ENCODE data around the gene TBC1D2B. TPM values are rescaled to one million over a fixed set of nuclear protein-coding genes. Genes with fewer than 3 reads are reported as not detected.

The TBC1D2B gene
- polyA plus RNA-seq, 1 donor from 2014 or later, result 9.4 TPM

DNA sequence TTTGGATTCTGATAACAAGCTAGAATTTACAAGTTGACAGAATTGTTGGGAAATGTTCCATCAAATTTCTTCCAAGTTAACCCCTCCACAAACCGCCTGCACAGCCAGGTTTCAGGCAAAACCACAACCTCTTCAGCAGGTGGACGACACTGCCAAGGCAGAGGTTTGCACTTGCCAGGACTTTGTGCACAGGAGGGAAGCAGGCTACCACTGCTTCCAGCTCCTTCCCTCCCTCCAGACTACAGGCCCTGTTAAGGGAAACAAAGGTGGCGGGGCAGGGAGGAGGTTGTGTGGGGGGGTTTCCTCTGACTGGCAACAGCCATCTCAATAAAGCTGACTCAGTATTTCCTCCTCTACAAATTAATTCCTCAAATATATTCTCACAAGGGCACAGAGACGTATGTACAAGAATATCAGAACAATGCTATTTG is 42.2 kb downstream of the TBC1D2B start:
- Histone ChIP-seq H3K4me3 (ENCODE audit: low read length) (no peak overlapping the region), H3K27me3 (ENCODE audit: insufficient read depth, low read depth, low read length) (no peaks in the 10 kb centered on the region), H3K9me3 (ENCODE audit: low read length) (no peaks in the 10 kb centered on the region), H3K79me2 (replicated peaks; ENCODE audit: insufficient read depth, low read length) (no peaks in the 10 kb centered on the region), H4K20me1 (ENCODE audit: insufficient read depth) (no peaks in the 10 kb centered on the region), H3F3A (ENCODE audit: insufficient read depth, low read length, poor library complexity, severe bottlenecking) (no peaks in the 10 kb centered on the region), H3K4me2 (ENCODE audit: low read length) (no peak overlapping the region), H3K36me3 (ENCODE audit: insufficient read depth, low read length) (no peaks in the 10 kb centered on the region), H3K9ac (ENCODE audit: low read length) (no peak overlapping the region), H3K9me2 (ENCODE audit: insufficient read depth, low read length) (no peaks in the 10 kb centered on the region), H2AFZ (ENCODE audit: low read depth, low read length) (no peak overlapping the region), H3K27ac (ENCODE audit: low read length) (no peak overlapping the region)
- TF ChIP-seq TAF1 (IDR thresholded peaks at IDR 0.05; ENCODE audit: low read depth) (no peak), POLR2AphosphoS5 (IDR thresholded peaks at IDR 0.05) (no peak), RAD21 (conservative IDR thresholded peaks at IDR 0.05) (no peak), REST (IDR thresholded peaks at IDR 0.05; ENCODE audit: borderline replicate concordance) (no peak), EP300 (conservative IDR thresholded peaks at IDR 0.05; ENCODE audit: poor library complexity, severe bottlenecking) (no peak), CTCF (IDR thresholded peaks at IDR 0.05; ENCODE audit: poor library complexity, severe bottlenecking) (no peak), MXI1 (conservative IDR thresholded peaks at IDR 0.05; ENCODE audit: poor library complexity, severe bottlenecking) (no peak), EZH2 (IDR thresholded peaks at IDR 0.05; ENCODE audit: borderline replicate concordance, insufficient read depth, low read length, poor library complexity, severe bottlenecking) (no peak), SMC3 (conservative IDR thresholded peaks at IDR 0.05; ENCODE audit: poor library complexity) (no peak)

DNA sequence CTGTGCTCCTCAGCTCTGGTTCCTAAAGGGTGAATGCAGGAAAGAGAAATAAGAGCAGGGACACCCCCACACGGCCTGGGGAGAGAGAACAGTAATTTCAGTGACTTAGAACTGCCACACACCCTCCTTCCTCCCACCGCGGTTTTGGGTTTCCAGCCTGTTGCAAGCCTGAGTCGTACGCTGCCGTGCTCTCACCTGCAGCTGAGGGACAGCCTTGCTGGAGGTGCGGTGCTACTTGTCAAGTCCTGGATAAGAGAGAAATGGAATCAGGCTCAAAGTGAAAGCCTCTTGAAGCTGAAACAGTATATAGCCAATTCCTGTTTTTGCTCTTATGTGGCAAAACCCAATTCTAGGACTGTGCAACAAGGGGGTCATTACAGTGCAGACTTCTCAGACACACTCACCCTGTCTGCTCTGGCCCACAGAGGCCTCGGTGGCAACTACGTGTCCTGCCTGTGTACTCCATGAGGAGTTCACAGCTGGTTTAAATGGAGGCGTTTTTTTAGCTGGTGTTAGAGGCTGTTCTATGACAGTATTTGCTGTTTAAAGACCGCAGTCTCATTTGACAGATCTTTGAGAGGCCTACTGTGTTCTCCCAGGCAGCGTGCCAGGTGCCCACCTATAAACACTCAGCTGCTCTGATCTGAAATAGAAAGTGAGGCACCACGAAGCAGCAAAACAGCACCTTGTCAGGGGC is 42.9 kb downstream of the TBC1D2B start:
- Histone ChIP-seq H3K9me2 (ENCODE audit: insufficient read depth, low read length) (no peaks in the 10 kb centered on the region), H3F3A (ENCODE audit: insufficient read depth, low read length, poor library complexity, severe bottlenecking) (no peaks in the 10 kb centered on the region), H3K4me3 (ENCODE audit: low read length) (no peak overlapping the region), H3K27me3 (ENCODE audit: insufficient read depth, low read depth, low read length) (no peaks in the 10 kb centered on the region), H3K79me2 (replicated peaks; ENCODE audit: insufficient read depth, low read length) (no peaks in the 10 kb centered on the region), H4K20me1 (ENCODE audit: insufficient read depth) (no peaks in the 10 kb centered on the region), H3K36me3 (ENCODE audit: insufficient read depth, low read length) (no peaks in the 10 kb centered on the region), H2AFZ (ENCODE audit: low read depth, low read length) (no peak overlapping the region), H3K27ac (ENCODE audit: low read length) (no peak overlapping the region), H3K4me2 (ENCODE audit: low read length) (no peak overlapping the region), H3K9ac (ENCODE audit: low read length) (no peak overlapping the region), H3K9me3 (ENCODE audit: low read length) (no peaks in the 10 kb centered on the region)
- TF ChIP-seq EP300 (conservative IDR thresholded peaks at IDR 0.05; ENCODE audit: poor library complexity, severe bottlenecking) (no peak), REST (IDR thresholded peaks at IDR 0.05; ENCODE audit: borderline replicate concordance) (no peak), POLR2AphosphoS5 (IDR thresholded peaks at IDR 0.05) (no peak), MXI1 (conservative IDR thresholded peaks at IDR 0.05; ENCODE audit: poor library complexity, severe bottlenecking) (no peak), RAD21 (conservative IDR thresholded peaks at IDR 0.05) (no peak), EZH2 (IDR thresholded peaks at IDR 0.05; ENCODE audit: borderline replicate concordance, insufficient read depth, low read length, poor library complexity, severe bottlenecking) (no peak), TAF1 (IDR thresholded peaks at IDR 0.05; ENCODE audit: low read depth) (no peak), CTCF (IDR thresholded peaks at IDR 0.05; ENCODE audit: poor library complexity, severe bottlenecking) (no peak), SMC3 (conservative IDR thresholded peaks at IDR 0.05; ENCODE audit: poor library complexity) (no peak)

Data from neural cell (in vitro differentiated cells).